ENCODE measurements around the gene TBC1D22B.
"Not testable (repeated sequence)": the region's sequence is repeated elsewhere in the genome, so short reads cannot be mapped to it uniquely, and the experiment has no call there.

The TBC1D22B gene

GRCh38 chr6:37323580-37323979 is 66.0 kb downstream of the TBC1D22B start:
- no peak overlapping the region for H3K4me3 ChIP-seq (ENCODE audit: low read depth, low read length)
- TF ChIP-seq CTCF (IDR thresholded peaks at IDR 0.05; ENCODE audit: low read depth, low read length): no peak

GRCh38 chr6:37324131-37325033 is 66.8 kb downstream of the TBC1D22B start:
- no peak overlapping the region for H3K4me3 ChIP-seq (ENCODE audit: low read depth, low read length)
- no peak for TF ChIP-seq CTCF (IDR thresholded peaks at IDR 0.05; ENCODE audit: low read depth, low read length)

DNA sequence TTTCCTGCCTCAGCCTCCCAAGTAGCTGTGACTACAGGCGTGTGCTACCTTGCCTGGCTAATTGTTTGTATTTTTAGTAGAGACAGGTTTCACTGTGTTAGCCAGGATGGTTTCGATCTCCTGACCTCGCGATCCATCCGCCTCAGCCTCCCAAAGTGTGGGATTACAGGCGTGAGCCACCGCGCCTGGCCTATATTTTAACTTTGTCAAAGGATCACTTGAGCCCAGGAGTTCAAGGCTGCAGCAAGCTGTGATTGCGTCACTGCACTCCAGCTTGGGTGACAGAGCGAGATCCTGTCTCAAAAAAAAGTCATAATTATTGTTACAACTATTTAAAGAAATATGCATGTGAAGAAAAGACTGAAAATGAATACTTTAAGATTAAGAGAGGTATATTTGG is 72.8 kb downstream of the TBC1D22B start:
- H3K4me3 ChIP-seq (ENCODE audit: low read depth, low read length): not testable (repeated sequence)

DNA sequence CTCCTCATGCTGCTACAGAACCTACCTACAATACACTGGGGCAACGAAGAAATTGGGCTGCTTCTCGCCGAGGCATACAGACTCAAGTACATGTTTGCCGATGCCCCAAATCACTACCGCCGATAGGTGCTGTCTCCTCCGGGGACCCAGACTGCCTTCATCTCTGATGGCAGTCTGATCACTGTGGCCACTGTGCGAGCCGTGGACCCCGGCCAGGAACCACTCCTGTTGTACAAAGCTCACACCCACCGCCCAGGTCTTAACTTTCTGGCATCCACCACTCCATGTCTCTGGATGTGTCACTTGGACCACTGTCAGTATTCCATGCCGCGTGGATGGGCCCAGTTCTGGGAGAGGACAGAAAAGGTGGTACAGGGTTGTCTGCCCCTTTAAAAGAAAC is 73.5 kb downstream of the TBC1D22B start:
- no peak for TF ChIP-seq CTCF (IDR thresholded peaks at IDR 0.05; ENCODE audit: low read depth, low read length)
- no peak overlapping the region for H3K4me3 ChIP-seq (ENCODE audit: low read depth, low read length)

- H3K4me3 ChIP-seq (ENCODE audit: low read depth, low read length): no peak overlapping the region
- no peak for TF ChIP-seq CTCF (IDR thresholded peaks at IDR 0.05; ENCODE audit: low read depth, low read length)
Measured at GRCh38 chr6:37332894-37333293, 75.3 kb downstream of the TBC1D22B start.

DNA sequence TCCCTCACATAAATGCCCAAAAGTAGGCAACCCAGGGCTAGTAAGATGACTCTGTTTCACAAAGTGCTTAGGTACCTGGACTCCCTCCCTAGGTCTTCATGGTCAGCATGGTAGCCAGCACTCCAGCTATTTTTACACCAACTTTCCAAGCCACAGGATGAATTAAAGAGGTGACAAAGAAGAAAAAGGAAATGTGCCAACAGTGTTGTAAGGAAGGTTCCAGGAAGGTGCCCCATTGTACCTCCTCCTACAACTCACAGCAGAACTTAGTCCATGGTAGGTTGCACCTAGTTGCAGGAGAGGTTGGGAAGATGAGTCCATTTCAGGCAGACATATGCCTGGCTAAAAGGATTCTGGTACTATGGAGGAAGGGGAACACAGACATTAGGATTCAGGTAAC is 76.5 kb downstream of the TBC1D22B start:
- no peak for TF ChIP-seq CTCF (IDR thresholded peaks at IDR 0.05; ENCODE audit: low read depth, low read length)
- no peak overlapping the region for H3K4me3 ChIP-seq (ENCODE audit: low read depth, low read length)

DNA sequence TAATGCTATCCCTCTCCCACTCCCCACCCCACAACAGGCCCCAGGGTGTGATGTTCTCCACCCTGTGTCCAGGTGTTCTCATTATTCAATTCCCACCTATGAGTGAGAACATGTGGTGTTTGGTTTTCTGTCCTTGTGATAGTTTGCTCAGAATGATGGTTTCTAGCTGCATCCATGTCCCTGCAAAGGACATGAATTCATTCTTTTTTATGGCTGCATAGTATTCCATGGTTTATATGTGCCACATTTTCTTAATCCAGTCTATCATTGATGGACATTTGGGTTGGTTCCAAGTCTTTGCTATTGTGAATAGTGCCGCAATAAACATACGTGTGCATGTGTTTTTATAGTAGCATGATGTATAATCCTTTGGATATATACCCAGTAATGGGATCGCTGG is 80.7 kb downstream of the TBC1D22B start:
- not testable (repeated sequence) for H3K4me3 ChIP-seq (ENCODE audit: low read depth, low read length)

DNA sequence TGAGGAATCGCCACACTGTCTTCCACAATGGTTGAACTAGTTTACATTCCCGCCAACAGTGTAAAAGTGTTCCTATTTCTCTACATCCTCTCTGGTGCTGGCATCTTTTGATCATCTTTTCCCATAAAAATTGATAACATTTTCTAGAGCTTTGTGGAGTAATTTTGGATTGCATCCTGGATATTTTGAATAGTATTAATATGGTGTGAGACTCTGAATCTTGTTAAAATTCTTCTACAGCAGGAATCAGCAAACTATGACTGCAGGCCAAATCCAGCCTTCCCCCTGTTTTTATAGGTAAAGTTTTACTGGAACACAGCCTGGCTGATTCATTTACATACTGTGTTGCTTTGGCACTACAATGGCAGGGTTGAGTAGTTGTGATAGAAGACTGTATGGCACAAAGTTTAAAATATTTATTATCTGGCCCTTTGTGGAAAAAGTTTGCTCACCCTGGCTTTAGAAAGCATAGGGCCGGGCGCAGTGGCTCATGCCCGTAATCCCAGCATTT is 81.2 kb downstream of the TBC1D22B start:
- no peak for TF ChIP-seq CTCF (IDR thresholded peaks at IDR 0.05; ENCODE audit: low read depth, low read length)
- no peak overlapping the region for H3K4me3 ChIP-seq (ENCODE audit: low read depth, low read length)
